ENCODE results near the gene CBX3. TPM values are rescaled to one million over a fixed set of nuclear protein-coding genes. Genes with fewer than 3 reads are reported as not detected.

CBX3 gene
- total RNA-seq, 2 experiments from 2014 or later, result 124 to 132 TPM

DNA sequence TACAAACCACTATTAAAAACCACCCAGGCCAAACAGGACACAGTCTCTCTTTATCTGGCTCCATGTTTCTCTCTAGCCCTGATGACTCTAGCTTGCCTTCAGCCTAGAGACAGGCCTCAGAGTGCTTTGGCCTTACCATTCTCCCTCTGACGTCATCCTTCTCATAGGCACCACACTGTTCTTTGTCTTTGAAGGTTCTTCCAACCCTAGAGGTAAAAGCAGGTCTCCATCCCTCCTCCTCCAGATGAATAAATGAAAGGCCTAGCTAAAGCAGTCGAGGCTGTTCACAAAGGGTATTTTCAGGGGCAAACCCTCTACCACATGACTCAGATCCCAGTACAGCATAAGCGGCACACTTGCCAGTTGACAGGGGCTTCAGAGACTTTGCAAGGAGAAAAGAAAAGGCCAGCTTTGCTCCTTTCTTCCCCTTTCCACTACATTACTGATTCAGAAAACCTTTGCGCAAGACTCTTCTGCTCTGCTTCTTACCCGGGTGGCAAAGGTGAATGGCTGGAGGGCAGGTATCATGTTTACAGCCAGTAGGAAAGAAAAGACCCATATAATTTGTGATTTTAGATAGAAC lies 34.8 kb upstream of the CBX3 start:
- H3K9me3 Mint-ChIP-seq, result no peaks in the 10 kb centered on the region
- H3K27ac ChIP-seq (ENCODE audit: low read depth in 1 of 2, low read length in 2 of 2), result peak overlapping the region in 1 of 2 donors; percentile 39
- intact Hi-C loops (cut with DNase I, micrococcal nuclease), result no loop called here

DNA sequence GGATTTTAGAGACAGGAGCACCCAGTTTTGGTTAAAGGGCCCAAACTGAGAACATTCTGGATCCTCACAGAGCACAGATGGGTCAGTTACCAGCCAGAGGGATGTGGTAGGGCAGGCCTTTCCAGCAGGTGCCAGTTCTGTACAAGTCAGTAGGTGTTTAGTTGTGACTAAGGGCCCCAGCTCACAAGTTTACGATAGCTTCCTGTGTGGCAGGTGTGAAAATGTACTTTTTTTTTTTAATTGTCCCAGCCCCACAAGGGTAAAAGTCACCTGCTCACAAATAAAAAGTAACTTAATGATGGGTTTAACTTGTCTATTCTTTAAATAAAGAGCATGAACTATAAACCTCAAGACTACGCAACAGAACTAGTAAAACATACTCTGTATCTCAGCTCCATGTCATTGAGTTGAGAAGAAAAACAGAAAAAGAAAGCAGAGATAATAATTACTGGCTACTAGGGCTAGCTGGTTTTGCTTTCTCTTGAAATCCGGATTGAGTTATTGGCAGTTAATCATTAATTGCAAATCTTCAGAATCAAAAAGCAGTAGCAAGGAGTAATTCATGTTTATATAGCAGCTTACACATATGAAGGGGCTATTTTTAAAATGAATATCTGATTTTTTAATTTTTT lies 34.1 kb upstream of the CBX3 start:
- Mint-ChIP-seq H3K4me3 (no peak overlapping the region), H3K4me1 (ENCODE audit: low read depth) (peaks cover 20% of the 10 kb centered on the region), H3K27me3 (no peaks in the 10 kb centered on the region), H3K27ac (peak overlapping the region; percentile 30), H3K36me3 (ENCODE audit: low read depth) (peaks cover 15% of the 10 kb centered on the region), H3K9me3 (no peaks in the 10 kb centered on the region)
- TF ChIP-seq, protein P1, sequence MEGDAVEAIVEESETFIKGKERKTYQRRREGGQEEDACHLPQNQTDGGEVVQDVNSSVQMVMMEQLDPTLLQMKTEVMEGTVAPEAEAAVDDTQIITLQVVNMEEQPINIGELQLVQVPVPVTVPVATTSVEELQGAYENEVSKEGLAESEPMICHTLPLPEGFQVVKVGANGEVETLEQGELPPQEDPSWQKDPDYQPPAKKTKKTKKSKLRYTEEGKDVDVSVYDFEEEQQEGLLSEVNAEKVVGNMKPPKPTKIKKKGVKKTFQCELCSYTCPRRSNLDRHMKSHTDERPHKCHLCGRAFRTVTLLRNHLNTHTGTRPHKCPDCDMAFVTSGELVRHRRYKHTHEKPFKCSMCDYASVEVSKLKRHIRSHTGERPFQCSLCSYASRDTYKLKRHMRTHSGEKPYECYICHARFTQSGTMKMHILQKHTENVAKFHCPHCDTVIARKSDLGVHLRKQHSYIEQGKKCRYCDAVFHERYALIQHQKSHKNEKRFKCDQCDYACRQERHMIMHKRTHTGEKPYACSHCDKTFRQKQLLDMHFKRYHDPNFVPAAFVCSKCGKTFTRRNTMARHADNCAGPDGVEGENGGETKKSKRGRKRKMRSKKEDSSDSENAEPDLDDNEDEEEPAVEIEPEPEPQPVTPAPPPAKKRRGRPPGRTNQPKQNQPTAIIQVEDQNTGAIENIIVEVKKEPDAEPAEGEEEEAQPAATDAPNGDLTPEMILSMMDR (IDR thresholded peaks at IDR 0.05), result no peak
- ATAC-seq (ENCODE audit: poor library complexity), result peak; percentile 46
- H3K4me1 ChIP-seq (ENCODE audit: insufficient read depth, low read length), result peaks cover 20% of the 10 kb centered on the region
- intact Hi-C loops (cut with DNase I, micrococcal nuclease), result no loop called here
- H3K36me3 ChIP-seq (ENCODE audit: insufficient read depth, low read length), result peaks cover 9% of the 10 kb centered on the region
- peak in 4 of 14 experiments; percentile 36 to 79 (median 67) for DNase-seq
- H3K27ac ChIP-seq (ENCODE audit: low read depth in 1 of 2, low read length in 2 of 2), result peak overlapping the region in 1 of 2 donors; percentile 39
- no peaks in the 10 kb centered on the region for H3K9me3 ChIP-seq (ENCODE audit: control insufficient read depth in 1 of 2, insufficient read depth in 1 of 2, low read length in 2 of 2)
- H3K27me3 ChIP-seq (ENCODE audit: control insufficient read depth in 1 of 2, insufficient read depth in 2 of 2, low read length in 2 of 2), result no peaks in the 10 kb centered on the region
- H3K4me3 ChIP-seq (ENCODE audit: low read length), result no peak overlapping the region
- ChIA-PET POLR2A (interaction anchor here (0.6 to 2.9 kb wide), 7 partner anchors 12 to 77 kb away, joined by 3 to 14 read pairs (median 5); partner anchors contain the start of genes HNRNPA2B1 and NFE2L3), CTCF (interaction anchor here (1.0 to 1.1 kb wide), 2 partner anchors 12 to 15 kb away, joined by 4 read pairs; partner anchors contain the start of gene NFE2L3)

More for the DNA sequence above, 34.8 kb upstream of the CBX3 start:
- peaks cover 20% of the 10 kb centered on the region for H3K4me1 Mint-ChIP-seq (ENCODE audit: low read depth)
- no peaks in the 10 kb centered on the region for H3K9me3 ChIP-seq (ENCODE audit: control insufficient read depth in 1 of 2, insufficient read depth in 1 of 2, low read length in 2 of 2)
- peaks cover 11% of the 10 kb centered on the region for H3K36me3 Mint-ChIP-seq (ENCODE audit: low read depth)
- no peaks in the 10 kb centered on the region for H3K27me3 Mint-ChIP-seq
- peak overlapping the region; percentile 30 for H3K27ac Mint-ChIP-seq
- TF ChIP-seq, protein P1 (IDR thresholded peaks at IDR 0.05), result no peak
- peaks cover 20% of the 10 kb centered on the region for H3K4me1 ChIP-seq (ENCODE audit: insufficient read depth, low read length)
- no peaks in the 10 kb centered on the region for H3K27me3 ChIP-seq (ENCODE audit: control insufficient read depth in 1 of 2, insufficient read depth in 2 of 2, low read length in 2 of 2)
- CTCF ChIA-PET, result interaction anchor here (1.0 to 1.1 kb wide), 2 partner anchors 11 to 15 kb away, joined by 4 read pairs; partner anchors contain the start of gene NFE2L3
- DNase-seq (peak in 1 of 14 experiments; percentile 48), ATAC-seq (ENCODE audit: poor library complexity) (peak; percentile 37)
- peaks cover 9% of the 10 kb centered on the region for H3K36me3 ChIP-seq (ENCODE audit: insufficient read depth, low read length)
- no peak overlapping the region for H3K4me3 Mint-ChIP-seq
- H3K4me3 ChIP-seq (ENCODE audit: low read length), result no peak overlapping the region
- POLR2A ChIA-PET, result interaction anchor here (0.6 to 2.9 kb wide), 10 partner anchors 10 to 76 kb away, joined by 3 to 14 read pairs (median 4); partner anchors contain the start of genes HNRNPA2B1 and NFE2L3

DNA sequence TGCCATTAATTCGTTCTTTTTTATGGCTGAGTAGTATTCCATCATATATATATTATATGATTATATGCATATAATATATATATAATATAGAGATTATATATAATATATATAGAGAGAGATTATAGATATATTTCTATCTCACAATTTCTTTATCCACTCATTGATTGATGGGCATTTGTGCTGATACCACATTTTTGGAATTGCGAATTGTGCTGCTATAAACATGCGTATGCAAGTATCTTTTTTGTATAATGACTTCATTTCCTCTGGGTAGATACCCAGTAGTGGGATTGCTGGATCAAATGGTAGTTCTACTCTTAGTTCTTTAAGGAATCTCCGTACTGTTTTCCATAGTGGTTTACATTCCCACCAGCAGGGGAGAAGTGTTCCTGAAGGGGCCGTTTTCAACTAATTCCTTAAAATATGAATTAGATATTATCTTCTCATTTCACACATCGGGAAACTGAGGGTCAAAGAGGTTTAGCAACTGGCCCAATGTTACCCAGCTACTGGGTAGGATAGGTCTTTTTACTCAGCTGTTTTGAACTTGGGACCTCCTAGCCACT lies 33.0 kb upstream of the CBX3 start:
- ChIA-PET CTCF (no interaction called here), POLR2A (interaction anchor here (2.9 kb wide), 1 partner anchor 20 kb away, joined by 14 read pairs; no protein-coding TSS in a partner anchor)
- Mint-ChIP-seq H3K36me3 (ENCODE audit: low read depth) (peaks cover 16% of the 10 kb centered on the region), H3K27ac (no peak overlapping the region), H3K4me3 (no peak overlapping the region), H3K9me3 (no peaks in the 10 kb centered on the region), H3K27me3 (no peaks in the 10 kb centered on the region), H3K4me1 (ENCODE audit: low read depth) (peaks cover 20% of the 10 kb centered on the region)
- intact Hi-C loops (cut with DNase I, micrococcal nuclease), result no loop called here
- Histone ChIP-seq H3K27ac (ENCODE audit: low read depth in 1 of 2, low read length in 2 of 2) (no peak overlapping the region), H3K27me3 (ENCODE audit: control insufficient read depth in 1 of 2, insufficient read depth in 2 of 2, low read length in 2 of 2) (no peaks in the 10 kb centered on the region), H3K4me1 (ENCODE audit: insufficient read depth, low read length) (peaks cover 20% of the 10 kb centered on the region), H3K4me3 (ENCODE audit: low read length) (no peak overlapping the region), H3K36me3 (ENCODE audit: insufficient read depth, low read length) (peaks cover 9% of the 10 kb centered on the region), H3K9me3 (ENCODE audit: control insufficient read depth in 1 of 2, insufficient read depth in 1 of 2, low read length in 2 of 2) (no peaks in the 10 kb centered on the region)
- DNase-seq (no peak), ATAC-seq (ENCODE audit: poor library complexity) (no peak)
- TF ChIP-seq, protein P1 (IDR thresholded peaks at IDR 0.05), result no peak
